ENCODE data around the gene WASHC4.

DNA sequence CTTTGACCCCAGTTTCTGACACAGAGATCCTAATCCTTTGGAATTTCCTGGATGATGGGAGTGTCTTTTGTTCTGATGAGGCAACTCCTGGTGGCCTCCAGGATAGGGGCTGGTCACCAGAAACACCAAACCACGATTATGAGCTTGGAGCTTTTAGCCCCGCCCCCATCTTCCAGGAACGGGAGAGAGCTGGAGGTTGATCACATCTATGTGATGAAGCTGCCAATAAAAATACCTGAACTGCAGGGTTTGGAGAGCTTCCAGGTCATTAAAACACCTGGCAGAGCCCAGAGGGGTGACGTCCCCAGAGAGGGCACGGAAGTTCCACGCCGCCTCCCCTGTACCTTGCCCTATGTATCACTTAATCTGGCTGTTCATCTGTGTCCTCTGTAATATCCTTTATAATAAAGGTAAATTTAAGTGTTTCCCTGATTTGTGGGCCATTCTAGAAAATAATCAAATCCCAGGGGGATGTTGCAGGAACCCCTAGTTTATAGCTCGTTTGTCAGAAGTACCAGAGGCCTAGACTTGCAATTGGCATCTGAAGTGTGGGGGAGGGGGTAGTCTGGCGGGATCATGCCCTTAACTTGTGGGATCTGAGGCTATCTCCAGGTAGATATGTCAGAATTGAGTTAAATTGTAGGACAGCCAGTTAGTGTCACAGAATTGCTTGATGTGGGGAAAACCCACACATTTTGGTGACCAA is 107.3 kb downstream of the WASHC4 start:
- TF ChIP-seq, protein P1, sequence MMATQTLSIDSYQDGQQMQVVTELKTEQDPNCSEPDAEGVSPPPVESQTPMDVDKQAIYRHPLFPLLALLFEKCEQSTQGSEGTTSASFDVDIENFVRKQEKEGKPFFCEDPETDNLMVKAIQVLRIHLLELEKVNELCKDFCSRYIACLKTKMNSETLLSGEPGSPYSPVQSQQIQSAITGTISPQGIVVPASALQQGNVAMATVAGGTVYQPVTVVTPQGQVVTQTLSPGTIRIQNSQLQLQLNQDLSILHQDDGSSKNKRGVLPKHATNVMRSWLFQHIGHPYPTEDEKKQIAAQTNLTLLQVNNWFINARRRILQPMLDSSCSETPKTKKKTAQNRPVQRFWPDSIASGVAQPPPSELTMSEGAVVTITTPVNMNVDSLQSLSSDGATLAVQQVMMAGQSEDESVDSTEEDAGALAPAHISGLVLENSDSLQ (IDR thresholded peaks at IDR 0.05) = no peak
- TF ChIP-seq SP1 (IDR thresholded peaks at IDR 0.05) (no peak), BHLHE40 (IDR thresholded peaks at IDR 0.05; ENCODE audit: borderline replicate concordance) (no peak)

All from HEK293T (cell line).